ENCODE results near the gene MARVELD2. TPM values are rescaled to one million over a fixed set of nuclear protein-coding genes. Genes with fewer than 3 reads are reported as not detected.

Gene MARVELD2
- total and polyA plus RNA-seq, 9 of the 15 experiments (the other 6 are each of a cell fraction or from before 2014, with no cell fraction given) = 0.03 to 0.29 (median 0.06) TPM; not detected in 3

- TF ChIP-seq PKNOX1 (IDR thresholded peaks at IDR 0.05) (peak; percentile 24; the same call in 1 of the 2 replicates), MCM3 (IDR thresholded peaks at IDR 0.05) (no peak), ZNF778 (CRISPR knock-in tag; IDR thresholded peaks at IDR 0.05) (no peak), CBX1 (IDR thresholded peaks at IDR 0.05; ENCODE audit: low read depth) (peak; percentile 97), ZC3H8 (IDR thresholded peaks at IDR 0.05) (no peak), CTCF (IDR thresholded peaks at IDR 0.05 in 2 of 3, conservative IDR thresholded peaks at IDR 0.05 in 1 of 3; ENCODE audit: insufficient read depth in 2 of 3, low read depth in 1 of 3, low read length in 3 of 3) (no peak), CBFA2T3 (IDR thresholded peaks at IDR 0.05) (no peak), ELF4 (CRISPR knock-in tag; IDR thresholded peaks at IDR 0.05) (peak; percentile 55; the same call in 1 of the 2 replicates), XRCC5 (IDR thresholded peaks at IDR 0.05; ENCODE audit: low read depth, low read length) (no peak)
- TF ChIP-seq, protein P1, sequence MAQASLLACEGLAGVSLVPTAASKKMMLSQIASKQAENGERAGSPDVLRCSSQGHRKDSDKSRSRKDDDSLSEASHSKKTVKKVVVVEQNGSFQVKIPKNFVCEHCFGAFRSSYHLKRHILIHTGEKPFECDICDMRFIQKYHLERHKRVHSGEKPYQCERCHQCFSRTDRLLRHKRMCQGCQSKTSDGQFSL (CRISPR knock-in tag; IDR thresholded peaks at IDR 0.05) = peak; percentile 27; the same call in 1 of the 2 replicates
- TF ChIP-seq, protein P1 (tag; IDR thresholded peaks at IDR 0.05) = no peak
- TF ChIP-seq, protein P2, sequence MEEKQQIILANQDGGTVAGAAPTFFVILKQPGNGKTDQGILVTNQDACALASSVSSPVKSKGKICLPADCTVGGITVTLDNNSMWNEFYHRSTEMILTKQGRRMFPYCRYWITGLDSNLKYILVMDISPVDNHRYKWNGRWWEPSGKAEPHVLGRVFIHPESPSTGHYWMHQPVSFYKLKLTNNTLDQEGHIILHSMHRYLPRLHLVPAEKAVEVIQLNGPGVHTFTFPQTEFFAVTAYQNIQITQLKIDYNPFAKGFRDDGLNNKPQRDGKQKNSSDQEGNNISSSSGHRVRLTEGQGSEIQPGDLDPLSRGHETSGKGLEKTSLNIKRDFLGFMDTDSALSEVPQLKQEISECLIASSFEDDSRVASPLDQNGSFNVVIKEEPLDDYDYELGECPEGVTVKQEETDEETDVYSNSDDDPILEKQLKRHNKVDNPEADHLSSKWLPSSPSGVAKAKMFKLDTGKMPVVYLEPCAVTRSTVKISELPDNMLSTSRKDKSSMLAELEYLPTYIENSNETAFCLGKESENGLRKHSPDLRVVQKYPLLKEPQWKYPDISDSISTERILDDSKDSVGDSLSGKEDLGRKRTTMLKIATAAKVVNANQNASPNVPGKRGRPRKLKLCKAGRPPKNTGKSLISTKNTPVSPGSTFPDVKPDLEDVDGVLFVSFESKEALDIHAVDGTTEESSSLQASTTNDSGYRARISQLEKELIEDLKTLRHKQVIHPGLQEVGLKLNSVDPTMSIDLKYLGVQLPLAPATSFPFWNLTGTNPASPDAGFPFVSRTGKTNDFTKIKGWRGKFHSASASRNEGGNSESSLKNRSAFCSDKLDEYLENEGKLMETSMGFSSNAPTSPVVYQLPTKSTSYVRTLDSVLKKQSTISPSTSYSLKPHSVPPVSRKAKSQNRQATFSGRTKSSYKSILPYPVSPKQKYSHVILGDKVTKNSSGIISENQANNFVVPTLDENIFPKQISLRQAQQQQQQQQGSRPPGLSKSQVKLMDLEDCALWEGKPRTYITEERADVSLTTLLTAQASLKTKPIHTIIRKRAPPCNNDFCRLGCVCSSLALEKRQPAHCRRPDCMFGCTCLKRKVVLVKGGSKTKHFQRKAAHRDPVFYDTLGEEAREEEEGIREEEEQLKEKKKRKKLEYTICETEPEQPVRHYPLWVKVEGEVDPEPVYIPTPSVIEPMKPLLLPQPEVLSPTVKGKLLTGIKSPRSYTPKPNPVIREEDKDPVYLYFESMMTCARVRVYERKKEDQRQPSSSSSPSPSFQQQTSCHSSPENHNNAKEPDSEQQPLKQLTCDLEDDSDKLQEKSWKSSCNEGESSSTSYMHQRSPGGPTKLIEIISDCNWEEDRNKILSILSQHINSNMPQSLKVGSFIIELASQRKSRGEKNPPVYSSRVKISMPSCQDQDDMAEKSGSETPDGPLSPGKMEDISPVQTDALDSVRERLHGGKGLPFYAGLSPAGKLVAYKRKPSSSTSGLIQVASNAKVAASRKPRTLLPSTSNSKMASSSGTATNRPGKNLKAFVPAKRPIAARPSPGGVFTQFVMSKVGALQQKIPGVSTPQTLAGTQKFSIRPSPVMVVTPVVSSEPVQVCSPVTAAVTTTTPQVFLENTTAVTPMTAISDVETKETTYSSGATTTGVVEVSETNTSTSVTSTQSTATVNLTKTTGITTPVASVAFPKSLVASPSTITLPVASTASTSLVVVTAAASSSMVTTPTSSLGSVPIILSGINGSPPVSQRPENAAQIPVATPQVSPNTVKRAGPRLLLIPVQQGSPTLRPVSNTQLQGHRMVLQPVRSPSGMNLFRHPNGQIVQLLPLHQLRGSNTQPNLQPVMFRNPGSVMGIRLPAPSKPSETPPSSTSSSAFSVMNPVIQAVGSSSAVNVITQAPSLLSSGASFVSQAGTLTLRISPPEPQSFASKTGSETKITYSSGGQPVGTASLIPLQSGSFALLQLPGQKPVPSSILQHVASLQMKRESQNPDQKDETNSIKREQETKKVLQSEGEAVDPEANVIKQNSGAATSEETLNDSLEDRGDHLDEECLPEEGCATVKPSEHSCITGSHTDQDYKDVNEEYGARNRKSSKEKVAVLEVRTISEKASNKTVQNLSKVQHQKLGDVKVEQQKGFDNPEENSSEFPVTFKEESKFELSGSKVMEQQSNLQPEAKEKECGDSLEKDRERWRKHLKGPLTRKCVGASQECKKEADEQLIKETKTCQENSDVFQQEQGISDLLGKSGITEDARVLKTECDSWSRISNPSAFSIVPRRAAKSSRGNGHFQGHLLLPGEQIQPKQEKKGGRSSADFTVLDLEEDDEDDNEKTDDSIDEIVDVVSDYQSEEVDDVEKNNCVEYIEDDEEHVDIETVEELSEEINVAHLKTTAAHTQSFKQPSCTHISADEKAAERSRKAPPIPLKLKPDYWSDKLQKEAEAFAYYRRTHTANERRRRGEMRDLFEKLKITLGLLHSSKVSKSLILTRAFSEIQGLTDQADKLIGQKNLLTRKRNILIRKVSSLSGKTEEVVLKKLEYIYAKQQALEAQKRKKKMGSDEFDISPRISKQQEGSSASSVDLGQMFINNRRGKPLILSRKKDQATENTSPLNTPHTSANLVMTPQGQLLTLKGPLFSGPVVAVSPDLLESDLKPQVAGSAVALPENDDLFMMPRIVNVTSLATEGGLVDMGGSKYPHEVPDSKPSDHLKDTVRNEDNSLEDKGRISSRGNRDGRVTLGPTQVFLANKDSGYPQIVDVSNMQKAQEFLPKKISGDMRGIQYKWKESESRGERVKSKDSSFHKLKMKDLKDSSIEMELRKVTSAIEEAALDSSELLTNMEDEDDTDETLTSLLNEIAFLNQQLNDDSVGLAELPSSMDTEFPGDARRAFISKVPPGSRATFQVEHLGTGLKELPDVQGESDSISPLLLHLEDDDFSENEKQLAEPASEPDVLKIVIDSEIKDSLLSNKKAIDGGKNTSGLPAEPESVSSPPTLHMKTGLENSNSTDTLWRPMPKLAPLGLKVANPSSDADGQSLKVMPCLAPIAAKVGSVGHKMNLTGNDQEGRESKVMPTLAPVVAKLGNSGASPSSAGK (IDR thresholded peaks at IDR 0.05) = peak; percentile 86
These were observed 45.4 kb upstream of the MARVELD2 start, which contains the start of the genes AK6, RAD17 and TAF9 (continued) for GRCh38 chr5:69369340-69370121.

Data from K562 (cell line).